ENCODE data around the gene RANBP10. TPM values are rescaled to one million over a fixed set of nuclear protein-coding genes. Genes with fewer than 3 reads are reported as not detected.
A peak's percentile ranks its signal among the peaks of the same experiment; 100 is the strongest.

The RANBP10 gene
- total and polyA plus RNA-seq, 9 of the 15 experiments (the other 6 are each of a cell fraction or from before 2014, with no cell fraction given) = 0.61 to 19.3 (median 5.9) TPM

DNA sequence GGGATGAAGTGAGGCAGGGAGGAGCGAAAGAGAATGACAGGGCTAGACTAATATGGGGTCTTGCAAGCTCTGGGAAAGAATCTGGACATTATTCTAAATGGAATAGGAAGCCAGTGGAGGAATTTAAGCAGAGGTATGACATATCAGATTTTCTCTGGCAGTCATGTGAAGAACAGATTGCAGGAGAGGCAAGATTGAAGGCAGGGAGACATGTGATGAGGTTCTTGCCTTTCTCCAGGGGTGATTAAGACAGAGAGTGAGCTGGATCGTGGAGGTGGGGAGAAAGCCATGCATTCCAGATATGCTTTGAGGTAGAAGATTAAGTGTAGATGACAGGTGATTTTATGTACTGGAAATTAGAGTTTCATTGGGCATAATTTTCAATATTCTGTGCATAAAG, 31.5 kb upstream of the RANBP10 start:
- H3K4me2 ChIP-seq (ENCODE audit: insufficient read depth, low read length) = no peak overlapping the region
- H3K9ac ChIP-seq (ENCODE audit: insufficient read depth in 1 of 2, low read depth in 2 of 2, low read length in 2 of 2) = no peak overlapping the region
- no peaks in the 10 kb centered on the region for H3K27me3 ChIP-seq (ENCODE audit: control insufficient read depth in 2 of 2, insufficient read depth in 2 of 2, low read length in 2 of 2)
- intact Hi-C loops (cut with micrococcal nuclease) (no loop called here), in situ Hi-C loops (cut with MboI) (no loop called here)
- H3K9me3 ChIP-seq (replicated peaks; ENCODE audit: control insufficient read depth, insufficient read depth, low read depth, low read length) = no peaks in the 10 kb centered on the region
- CTCF ChIA-PET (ENCODE audit: low intra/inter-chr PET ratio) = no interaction called here
- TF ChIP-seq BHLHE40 (IDR thresholded peaks at IDR 0.05; ENCODE audit: low read length) (peak; percentile 18; the same call in 1 of the 2 replicates), RBM15 (IDR thresholded peaks at IDR 0.05; ENCODE audit: insufficient read depth, low read length) (no peak), SAFB (IDR thresholded peaks at IDR 0.05; ENCODE audit: borderline replicate concordance, low read depth, low read length) (no peak), TOE1 (IDR thresholded peaks at IDR 0.05; ENCODE audit: borderline replicate concordance) (no peak), TOE1 (CRISPR knock-in tag; IDR thresholded peaks at IDR 0.05; ENCODE audit: borderline replicate concordance, low read depth) (no peak), KDM1A (IDR thresholded peaks at IDR 0.05) (peak; percentile 75 to 80), NR2F6 (CRISPR knock-in tag; IDR thresholded peaks at IDR 0.05) (no peak), HDAC1 (IDR thresholded peaks at IDR 0.05) (peak in 1 of 2 experiments; percentile 60; a peak in 2 of 4 replicates), ARID2 (IDR thresholded peaks at IDR 0.05) (no peak), E2F3 (CRISPR knock-in tag; IDR thresholded peaks at IDR 0.05) (no peak), ATF1 (CRISPR knock-in tag; IDR thresholded peaks at IDR 0.05) (no peak), ATF1 (tag; IDR thresholded peaks at IDR 0.05) (no peak), TAF15 (IDR thresholded peaks at IDR 0.05; ENCODE audit: low read depth, low read length) (no peak), PRPF4 (IDR thresholded peaks at IDR 0.05; ENCODE audit: insufficient read depth, low read depth, low read length, poor library complexity, severe bottlenecking) (no peak), NFIC (IDR thresholded peaks at IDR 0.05) (no peak), RCOR1 (IDR thresholded peaks at IDR 0.05; ENCODE audit: borderline replicate concordance in 1 of 2, low read depth in 2 of 2, low read length in 2 of 2) (peak in 1 of 2 experiments; percentile 79; a peak in 1 of 4 replicates), KAT8 (IDR thresholded peaks at IDR 0.05; ENCODE audit: low read depth) (no peak)
- TF ChIP-seq, protein P1, sequence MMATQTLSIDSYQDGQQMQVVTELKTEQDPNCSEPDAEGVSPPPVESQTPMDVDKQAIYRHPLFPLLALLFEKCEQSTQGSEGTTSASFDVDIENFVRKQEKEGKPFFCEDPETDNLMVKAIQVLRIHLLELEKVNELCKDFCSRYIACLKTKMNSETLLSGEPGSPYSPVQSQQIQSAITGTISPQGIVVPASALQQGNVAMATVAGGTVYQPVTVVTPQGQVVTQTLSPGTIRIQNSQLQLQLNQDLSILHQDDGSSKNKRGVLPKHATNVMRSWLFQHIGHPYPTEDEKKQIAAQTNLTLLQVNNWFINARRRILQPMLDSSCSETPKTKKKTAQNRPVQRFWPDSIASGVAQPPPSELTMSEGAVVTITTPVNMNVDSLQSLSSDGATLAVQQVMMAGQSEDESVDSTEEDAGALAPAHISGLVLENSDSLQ (IDR thresholded peaks at IDR 0.05) = 0 out of 2 replicates have a peak, but pooled peaks have one; percentile 12
- H3K4me1 ChIP-seq (replicated peaks in 1 of 2; ENCODE audit: control insufficient read depth in 2 of 2, insufficient read depth in 2 of 2, low read length in 2 of 2) = peaks cover 13 to 32% of the 10 kb centered on the region in 2 experiments; a peak in 4 of 5 replicates
- no peaks in the 10 kb centered on the region for H4K20me1 ChIP-seq (replicated peaks; ENCODE audit: control insufficient read depth, insufficient read depth, low read length)
- H3K4me3 ChIP-seq = no peak overlapping the region
- H3K9me1 ChIP-seq (ENCODE audit: control insufficient read depth, insufficient read depth, low read length) = no peaks in the 10 kb centered on the region
- BruUV-seq (replicated peaks) = no TSS peak
- H2AFZ ChIP-seq (ENCODE audit: low read depth, low read length) = no peak overlapping the region
- no peak for DNase-seq (ENCODE audit: extremely low read depth in 1 of 4, low spot score in 3 of 4)
- no peak for FAIRE-seq
- ATAC-seq = no peak
- 50% methylated on average over 2 of the region's 2 CpGs for WGBS (ENCODE audit: insufficient coverage, low coverage, missing lambda C conversion rate)
- H3K36me3 ChIP-seq (ENCODE audit: control insufficient read depth, insufficient read depth, low read length) = no peaks in the 10 kb centered on the region
- H3K79me2 ChIP-seq (ENCODE audit: control insufficient read depth, insufficient read depth, low read length) = peaks cover 15% of the 10 kb centered on the region
- POLR2A ChIA-PET = interaction anchor here (0.7 kb wide), 1 partner anchor 21 kb away, joined by 3 read pairs; no protein-coding TSS in a partner anchor
- H3K27ac ChIP-seq (ENCODE audit: extremely low read depth, low read depth, low read length) = no peak overlapping the region
